K562 (cell line): ENCODE measurements around the gene PCBP3. TPM values are rescaled to one million over a fixed set of nuclear protein-coding genes. Genes with fewer than 3 reads are reported as not detected.

Source experiments
- DDX20 ChIP-seq: fragments of 450-650 bp; IDR thresholded peaks from 2 replicates; pipeline ENCODE4 v1.6.1; 2016; ENCODE audit warnings: missing genetic modification characterization, low read depth, mild to moderate bottlenecking, missing compliant biosample characterization, moderate library complexity
- MEF2A ChIP-seq: IDR thresholded peaks from 2 replicates; pipeline ENCODE4 v1.6.1; 2011; ENCODE audit warnings: low read depth, mild to moderate bottlenecking, low read length, moderate library complexity; ENCODE audit not compliant: control insufficient read depth
- MEF2D ChIP-seq: conservative IDR thresholded peaks from 2 replicates; pipeline ENCODE4 v1.6.1; 2016; ENCODE audit warnings: low read depth, missing genetic modification characterization, missing compliant biosample characterization
- PHF8 ChIP-seq: fragments of 200-600 bp; sonication (generic); IDR thresholded peaks from 2 replicates; pipeline ENCODE4 v1.6.1; 2012; ENCODE audit warnings: mixed run types, mild to moderate bottlenecking, inconsistent platforms, low read length, moderate library complexity, borderline replicate concordance
- YY1 ChIP-seq, 3 experiments: IDR thresholded peaks; 2 replicates each; pipeline ENCODE4 v1.6.1; 2011; ENCODE audit warnings: low read length in 2 of 3, mild to moderate bottlenecking in 2 of 3, moderate library complexity in 2 of 3, borderline replicate concordance in 1 of 3, control low read depth in 1 of 3, low read depth in 1 of 3; ENCODE audit not compliant: insufficient read depth in 3 of 3, insufficient replicate concordance in 2 of 3, control insufficient read depth in 1 of 3, insufficient read length in 1 of 3; ENCODE audit errors: extremely low read depth in 1 of 3
- ZBTB12 ChIP-seq: fragments of 250-450 bp; sonication (Bioruptor Pico); IDR thresholded peaks from 2 replicates; pipeline ENCODE4 v1.4.0; 2020
- ZBTB7A ChIP-seq: IDR thresholded peaks from 2 replicates; pipeline ENCODE4 v1.6.1; 2011; ENCODE audit warnings: low read depth, mild to moderate bottlenecking, low read length, moderate library complexity, borderline replicate concordance; ENCODE audit not compliant: control insufficient read depth
- polyA plus RNA-seq, 8 experiments: library from polyadenylated mRNA; depleted of rRNA in 4 of 8; stranded (reverse) in 5 of 8; unstranded in 3 of 8; fragments of >200 nt; fragmentation: Nextera tagmentation in 2 of 8; fragmentation: Illumina TruSeq in 1 of 8; extraction: Ambion mirVana in 2 of 8; extraction: Trizol in 1 of 8; gene quantifications; 2 replicates each; pipeline versions ENCODE4 v1.2.1 to v1.2.3, GENCODE V29; 2011 to 2014; ENCODE audit warnings: inconsistent platforms in 1 of 8, missing spikeins in 1 of 8
- total RNA-seq, 7 experiments: library from RNA; depleted of rRNA in 6 of 7; stranded (reverse); fragments of >200 nt in 6 of 7; fragmentation: Illumina TruSeq in 2 of 7; extraction: Trizol in 2 of 7; gene quantifications; 2 replicates each; pipeline versions ENCODE4 v1.2.1 to v1.2.3, GENCODE V29; 2011 to 2021; ENCODE audit warnings: low replicate concordance in 1 of 7
- TF ChIP-seq, protein P1 (sequence below): fragments of 250-450 bp; sonication (Bioruptor Pico); IDR thresholded peaks from 2 replicates; pipeline ENCODE4 v1.6.1; 2021; ENCODE audit warnings: mild to moderate bottlenecking
- TF ChIP-seq, protein P2 (sequence below): IDR thresholded peaks from 2 replicates; pipeline ENCODE4 v1.6.1; 2014; ENCODE audit warnings: antibody characterized with exemption
- TF ChIP-seq, protein P3 (sequence below): fragments of 450-650 bp; IDR thresholded peaks from 2 replicates; pipeline ENCODE4 v1.6.1; 2016; ENCODE audit warnings: low read depth, mild to moderate bottlenecking, moderate library complexity

PCBP3 gene
- total and polyA plus RNA-seq, 9 of the 15 experiments (the other 6 are each of a cell fraction or from before 2014, with no cell fraction given), result 0.18 TPM; not detected in 8

- no peak for TF ChIP-seq MEF2D (tag)
- TF ChIP-seq, protein P1, sequence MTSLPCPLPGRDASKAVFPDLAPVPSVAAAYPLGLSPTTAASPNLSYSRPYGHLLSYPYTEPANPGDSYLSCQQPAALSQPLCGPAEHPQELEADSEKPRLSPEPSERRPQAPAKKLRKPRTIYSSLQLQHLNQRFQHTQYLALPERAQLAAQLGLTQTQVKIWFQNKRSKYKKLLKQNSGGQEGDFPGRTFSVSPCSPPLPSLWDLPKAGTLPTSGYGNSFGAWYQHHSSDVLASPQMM (CRISPR knock-in tag), result no peak
- no peak for TF ChIP-seq DDX20 (tag)
- no peak for TF ChIP-seq PHF8
- no peak for TF ChIP-seq ZBTB12
- TF ChIP-seq ZBTB7A, result no peak
- TF ChIP-seq YY1 (IDR thresholded peaks at IDR 0.05; ENCODE audit: borderline replicate concordance in 1 of 3, control insufficient read depth in 1 of 3, extremely low read depth in 1 of 3, insufficient read depth in 3 of 3, insufficient read length in 1 of 3, insufficient replicate concordance in 2 of 3, low read depth in 1 of 3, low read length in 2 of 3), result no peak
- TF ChIP-seq, protein P2, sequence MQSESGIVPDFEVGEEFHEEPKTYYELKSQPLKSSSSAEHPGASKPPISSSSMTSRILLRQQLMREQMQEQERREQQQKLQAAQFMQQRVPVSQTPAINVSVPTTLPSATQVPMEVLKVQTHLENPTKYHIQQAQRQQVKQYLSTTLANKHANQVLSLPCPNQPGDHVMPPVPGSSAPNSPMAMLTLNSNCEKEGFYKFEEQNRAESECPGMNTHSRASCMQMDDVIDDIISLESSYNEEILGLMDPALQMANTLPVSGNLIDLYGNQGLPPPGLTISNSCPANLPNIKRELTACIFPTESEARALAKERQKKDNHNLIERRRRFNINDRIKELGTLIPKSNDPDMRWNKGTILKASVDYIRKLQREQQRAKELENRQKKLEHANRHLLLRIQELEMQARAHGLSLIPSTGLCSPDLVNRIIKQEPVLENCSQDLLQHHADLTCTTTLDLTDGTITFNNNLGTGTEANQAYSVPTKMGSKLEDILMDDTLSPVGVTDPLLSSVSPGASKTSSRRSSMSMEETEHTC, result no peak
- TF ChIP-seq, protein P3, sequence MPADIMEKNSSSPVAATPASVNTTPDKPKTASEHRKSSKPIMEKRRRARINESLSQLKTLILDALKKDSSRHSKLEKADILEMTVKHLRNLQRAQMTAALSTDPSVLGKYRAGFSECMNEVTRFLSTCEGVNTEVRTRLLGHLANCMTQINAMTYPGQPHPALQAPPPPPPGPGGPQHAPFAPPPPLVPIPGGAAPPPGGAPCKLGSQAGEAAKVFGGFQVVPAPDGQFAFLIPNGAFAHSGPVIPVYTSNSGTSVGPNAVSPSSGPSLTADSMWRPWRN, result no peak
- no peak for TF ChIP-seq MEF2A
Observed at GRCh38 chr21:45818276-45818903, 174.9 kb downstream of the PCBP3 start (continued).
